OCI-LY1 (cell line): ENCODE results near the gene FAM89B.

ENCODE experiments used
- H2AFZ ChIP-seq: fragments of 200-600 bp; sonication (generic), shearing (Covaris generic); 2 replicates; pipeline ENCODE4 v1.6.0; 2014; ENCODE audit warnings: antibody characterized with exemption, mild to moderate bottlenecking, low read length
- H3F3A ChIP-seq: fragments of 200-600 bp; sonication (generic), shearing (Covaris generic); 2 replicates; pipeline ENCODE4 v1.6.0; 2014; ENCODE audit warnings: mild to moderate bottlenecking, antibody characterized with exemption, low read length, moderate library complexity; ENCODE audit not compliant: insufficient read depth
- H3K27ac ChIP-seq: fragments of 200-600 bp; sonication (generic); 2 replicates; pipeline ENCODE4 v1.5.1; 2014; ENCODE audit warnings: low read length, mixed run types, mild to moderate bottlenecking, low read depth; ENCODE audit not compliant: poor library complexity, severe bottlenecking
- H3K27me3 ChIP-seq: fragments of 200-600 bp; sonication (generic); 2 replicates; pipeline ENCODE4 v1.6.0; 2014; ENCODE audit warnings: antibody characterized with exemption, mild to moderate bottlenecking, low read length, moderate library complexity; ENCODE audit not compliant: insufficient read depth
- H3K36me3 ChIP-seq: fragments of 200-600 bp; sonication (generic); 2 replicates; pipeline ENCODE4 v1.6.1; 2014; ENCODE audit warnings: mild to moderate bottlenecking, antibody characterized with exemption, low read length, moderate library complexity, mixed read lengths; ENCODE audit not compliant: insufficient read depth
- H3K4me1 ChIP-seq: fragments of 200-600 bp; sonication (generic); 2 replicates; pipeline ENCODE4 v1.5.1; 2014; ENCODE audit warnings: mild to moderate bottlenecking, low read length, moderate library complexity; ENCODE audit not compliant: insufficient read depth, severe bottlenecking
- H3K4me2 ChIP-seq: fragments of 200-600 bp; sonication (generic), shearing (Covaris generic); 2 replicates; pipeline ENCODE4 v1.6.1; 2014; ENCODE audit warnings: low read length
- H3K4me3 ChIP-seq: fragments of 200-600 bp; sonication (generic); 2 replicates; pipeline ENCODE4 v1.5.1; 2014; ENCODE audit warnings: low read length, low read depth, mild to moderate bottlenecking, mixed read lengths; ENCODE audit not compliant: poor library complexity, severe bottlenecking
- H3K79me2 ChIP-seq: fragments of 200-600 bp; shearing (Covaris generic); 2 replicates; pipeline ENCODE4 v1.6.1; 2016; ENCODE audit warnings: mixed run types, low read length, mixed read lengths; ENCODE audit not compliant: insufficient read depth
- H3K9ac ChIP-seq: fragments of 200-600 bp; sonication (generic), shearing (Covaris generic); 2 replicates; pipeline ENCODE4 v1.6.1; 2014; ENCODE audit warnings: mild to moderate bottlenecking, low read length, mixed read lengths
- H3K9me2 ChIP-seq: fragments of 200-600 bp; sonication (generic), shearing (Covaris generic); 2 replicates; pipeline ENCODE4 v1.6.1; 2014; ENCODE audit warnings: low read depth, mild to moderate bottlenecking, low read length, mixed read lengths
- H3K9me3 ChIP-seq: fragments of 200-600 bp; shearing (Covaris generic); 2 replicates; pipeline ENCODE4 v1.6.1; 2014; ENCODE audit warnings: low read length, mixed read lengths
- H4K20me1 ChIP-seq: fragments of 200-600 bp; sonication (generic), shearing (Covaris generic); 2 replicates; pipeline ENCODE4 v1.6.0; 2016; ENCODE audit warnings: mild to moderate bottlenecking, low read length; ENCODE audit not compliant: insufficient read depth
- EZH2 ChIP-seq: fragments of 200-600 bp; sonication (generic), shearing (Covaris generic); IDR thresholded peaks from 2 replicates; pipeline ENCODE4 v1.8.0; 2017; ENCODE audit warnings: borderline replicate concordance, mixed run types, mild to moderate bottlenecking, antibody characterized with exemption, low read length, moderate library complexity, mixed read lengths
- TF ChIP-seq, protein P1 (sequence below): fragments of 200-600 bp; sonication (generic), shearing (Covaris generic); IDR thresholded peaks from 2 replicates; pipeline ENCODE4 v1.5.1; 2017; ENCODE audit warnings: mild to moderate bottlenecking, antibody characterized with exemption, low read length, moderate library complexity, mixed read lengths

FAM89B gene

DNA sequence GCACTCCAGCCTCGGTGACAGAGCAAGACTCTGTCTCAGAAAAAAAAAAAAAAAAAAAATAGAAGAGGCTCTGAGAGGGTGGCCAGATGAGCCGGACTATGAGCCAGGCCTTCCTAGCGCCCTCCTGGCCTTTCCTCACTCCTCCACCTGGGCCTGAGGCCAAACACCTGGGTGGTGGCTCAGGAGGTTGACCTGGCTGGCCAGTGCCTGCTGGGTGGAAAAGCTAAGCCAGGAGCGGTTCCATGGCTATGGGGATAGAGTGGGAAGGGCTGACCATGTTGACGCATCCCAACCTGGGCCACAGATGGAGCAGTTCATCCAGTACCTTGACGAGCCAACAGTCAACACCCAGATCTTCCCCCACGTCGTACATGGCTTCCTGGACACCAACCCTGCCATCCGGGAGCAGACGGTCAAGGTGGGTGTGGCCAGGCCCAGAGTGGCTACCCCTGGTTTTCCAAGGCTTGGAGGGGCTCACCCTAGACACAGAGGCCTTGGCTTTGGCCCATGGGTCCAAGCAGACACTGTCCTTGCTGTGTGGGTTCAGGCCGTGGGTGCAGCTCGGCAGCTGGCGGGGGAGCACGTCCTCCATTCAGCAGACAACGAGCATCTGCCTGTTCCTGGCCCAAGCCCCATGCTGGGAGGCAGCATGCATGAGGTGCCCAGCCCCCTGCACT, 39.8 kb upstream of the FAM89B start:
- Histone ChIP-seq H3K4me1 (no peaks in the 10 kb centered on the region), H3K27ac (no peak overlapping the region), H2AFZ (no peak overlapping the region), H3K79me2 (no peaks in the 10 kb centered on the region), H3K4me2 (no peak overlapping the region), H3K36me3 (peaks cover 43% of the 10 kb centered on the region), H3K9me3 (no peaks in the 10 kb centered on the region), H3K9me2 (no peaks in the 10 kb centered on the region), H3K4me3 (no peak overlapping the region), H3F3A (no peaks in the 10 kb centered on the region), H3K27me3 (no peaks in the 10 kb centered on the region), H3K9ac (no peak overlapping the region), H4K20me1 (no peaks in the 10 kb centered on the region)
- no peak for TF ChIP-seq EZH2
- TF ChIP-seq, protein P1, sequence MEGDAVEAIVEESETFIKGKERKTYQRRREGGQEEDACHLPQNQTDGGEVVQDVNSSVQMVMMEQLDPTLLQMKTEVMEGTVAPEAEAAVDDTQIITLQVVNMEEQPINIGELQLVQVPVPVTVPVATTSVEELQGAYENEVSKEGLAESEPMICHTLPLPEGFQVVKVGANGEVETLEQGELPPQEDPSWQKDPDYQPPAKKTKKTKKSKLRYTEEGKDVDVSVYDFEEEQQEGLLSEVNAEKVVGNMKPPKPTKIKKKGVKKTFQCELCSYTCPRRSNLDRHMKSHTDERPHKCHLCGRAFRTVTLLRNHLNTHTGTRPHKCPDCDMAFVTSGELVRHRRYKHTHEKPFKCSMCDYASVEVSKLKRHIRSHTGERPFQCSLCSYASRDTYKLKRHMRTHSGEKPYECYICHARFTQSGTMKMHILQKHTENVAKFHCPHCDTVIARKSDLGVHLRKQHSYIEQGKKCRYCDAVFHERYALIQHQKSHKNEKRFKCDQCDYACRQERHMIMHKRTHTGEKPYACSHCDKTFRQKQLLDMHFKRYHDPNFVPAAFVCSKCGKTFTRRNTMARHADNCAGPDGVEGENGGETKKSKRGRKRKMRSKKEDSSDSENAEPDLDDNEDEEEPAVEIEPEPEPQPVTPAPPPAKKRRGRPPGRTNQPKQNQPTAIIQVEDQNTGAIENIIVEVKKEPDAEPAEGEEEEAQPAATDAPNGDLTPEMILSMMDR = no peak

DNA sequence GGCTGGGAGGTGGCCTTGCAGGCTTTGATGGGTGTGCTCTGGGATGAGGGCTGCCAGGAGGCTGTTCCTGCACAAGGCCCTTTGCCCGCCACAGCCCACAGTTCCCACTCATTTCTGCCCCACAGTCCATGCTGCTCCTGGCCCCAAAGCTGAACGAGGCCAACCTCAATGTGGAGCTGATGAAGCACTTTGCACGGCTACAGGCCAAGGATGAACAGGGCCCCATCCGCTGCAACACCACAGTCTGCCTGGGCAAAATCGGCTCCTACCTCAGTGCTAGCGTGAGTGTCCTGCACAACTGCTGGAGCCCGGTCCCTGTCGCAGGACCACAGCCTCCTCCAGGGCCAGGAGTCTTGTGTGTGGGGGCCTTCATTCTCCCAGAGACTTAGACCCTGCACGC, 37.2 kb upstream of the FAM89B start:
- H3K4me1 ChIP-seq = peaks cover 7% of the 10 kb centered on the region
- no peak overlapping the region for H3K4me2 ChIP-seq
- no peaks in the 10 kb centered on the region for H3K27me3 ChIP-seq
- peaks cover 41% of the 10 kb centered on the region for H3K36me3 ChIP-seq
- H4K20me1 ChIP-seq = no peaks in the 10 kb centered on the region
- H3K4me3 ChIP-seq = no peak overlapping the region
- H3K79me2 ChIP-seq = no peaks in the 10 kb centered on the region
- H3K9ac ChIP-seq = no peak overlapping the region
- H3K9me2 ChIP-seq = no peaks in the 10 kb centered on the region
- TF ChIP-seq EZH2 = no peak
- TF ChIP-seq, protein P1 = no peak
- no peak overlapping the region for H3K27ac ChIP-seq
- H3K9me3 ChIP-seq = no peaks in the 10 kb centered on the region
- H3F3A ChIP-seq = no peaks in the 10 kb centered on the region
- no peak overlapping the region for H2AFZ ChIP-seq

DNA sequence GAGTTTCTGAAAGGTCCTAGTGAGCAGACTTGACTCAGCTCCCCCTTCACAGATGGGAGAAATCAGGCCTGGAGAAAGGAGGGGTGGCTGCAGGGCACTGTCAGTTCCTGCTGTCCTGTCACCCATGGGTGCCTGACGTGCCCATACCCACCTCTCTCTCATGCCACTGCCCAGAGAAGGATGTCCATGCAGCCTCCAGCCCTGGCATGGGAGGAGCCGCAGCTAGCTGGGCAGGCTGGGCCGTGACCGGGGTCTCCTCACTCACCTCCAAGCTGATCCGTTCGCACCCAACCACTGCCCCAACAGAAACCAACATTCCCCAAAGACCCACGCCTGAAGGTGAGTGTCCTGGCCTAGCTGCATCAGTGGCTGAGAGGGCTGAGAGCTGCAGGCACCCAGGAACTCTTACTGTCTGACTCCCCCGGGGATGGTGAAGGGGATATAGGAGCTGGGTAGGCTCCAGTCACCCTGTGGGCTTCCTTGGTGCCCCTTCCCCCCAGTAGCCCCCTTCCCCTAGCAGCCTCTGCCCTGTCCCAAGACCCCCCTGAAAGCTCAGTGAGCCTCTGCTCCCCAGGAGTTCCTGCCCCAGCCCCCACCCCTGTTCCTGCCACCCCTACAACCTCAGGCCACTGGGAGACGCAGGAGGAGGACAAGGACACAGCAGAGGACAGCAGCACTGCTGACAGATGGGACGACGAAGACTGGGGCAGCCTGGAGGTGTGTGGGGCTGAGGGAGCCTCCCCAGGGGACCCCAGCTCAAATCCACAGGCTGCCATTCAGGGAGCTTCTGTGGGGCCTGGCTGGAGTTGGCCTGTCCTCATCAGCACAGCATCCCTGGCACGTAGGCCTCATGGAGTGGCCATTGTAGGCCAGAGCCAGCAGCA, 35.7 kb upstream of the FAM89B start:
- Histone ChIP-seq H3K4me1 (peaks cover 14% of the 10 kb centered on the region), H3K27me3 (no peaks in the 10 kb centered on the region), H3K4me3 (no peak overlapping the region), H3K4me2 (no peak overlapping the region), H4K20me1 (no peaks in the 10 kb centered on the region), H3K27ac (no peak overlapping the region), H3F3A (no peaks in the 10 kb centered on the region), H2AFZ (no peak overlapping the region), H3K9me3 (no peaks in the 10 kb centered on the region), H3K9me2 (no peaks in the 10 kb centered on the region), H3K9ac (no peak overlapping the region), H3K36me3 (peaks cover 26% of the 10 kb centered on the region), H3K79me2 (no peaks in the 10 kb centered on the region)
- TF ChIP-seq EZH2 = no peak
- TF ChIP-seq, protein P1 = no peak
